GM19395 (cell line): ENCODE measurements around the gene BLOC1S4.

Experiments
- ATAC-seq: cut with Tn5 transposase; IDR thresholded peaks from one replicate; pipeline ENCODE4 v1.9.1; 2021; ENCODE audit warnings: mild to moderate bottlenecking, moderate library complexity; ENCODE audit not compliant: unreplicated experiment

Gene BLOC1S4

GRCh38 chr4:6689506-6689960 lies 26.4 kb upstream of the BLOC1S4 start:
- ATAC-seq: no peak

- ATAC-seq: no peak
Measured at GRCh38 chr4:6692379-6692778, 23.6 kb upstream of the BLOC1S4 start.

GRCh38 chr4:6692806-6693205 lies 23.2 kb upstream of the BLOC1S4 start:
- no peak for ATAC-seq

GRCh38 chr4:6693231-6694176 lies 22.5 kb upstream of the BLOC1S4 start, which contains the start of gene S100P:
TSS of gene S100P (plus strand) at chr4:6693878. CDS start at chr4:6693933, 55 bp downstream.
- ATAC-seq: no peak

GRCh38 chr4:6694177-6694901 lies 21.6 kb upstream of the BLOC1S4 start:
- ATAC-seq: no peak

GRCh38 chr4:6695660-6696610 lies 20.0 kb upstream of the BLOC1S4 start:
- ATAC-seq: no peak

GRCh38 chr4:6696611-6697010 lies 19.4 kb upstream of the BLOC1S4 start:
- no peak for ATAC-seq

- ATAC-seq: no peak
Measured at GRCh38 chr4:6697131-6697530, 18.8 kb upstream of the BLOC1S4 start.

- no peak for ATAC-seq
Measured at GRCh38 chr4:6699388-6699787, 16.6 kb upstream of the BLOC1S4 start.

GRCh38 chr4:6699903-6700302 lies 16.1 kb upstream of the BLOC1S4 start:
- ATAC-seq: no peak

GRCh38 chr4:6701371-6701770 lies 14.6 kb upstream of the BLOC1S4 start:
- ATAC-seq: no peak

- no peak for ATAC-seq
Measured at GRCh38 chr4:6702761-6703160, 13.2 kb upstream of the BLOC1S4 start.

GRCh38 chr4:6703786-6704185 lies 12.2 kb upstream of the BLOC1S4 start:
- ATAC-seq: no peak

- no peak for ATAC-seq
Measured at GRCh38 chr4:6705646-6706045, 10.3 kb upstream of the BLOC1S4 start.

- no peak for ATAC-seq
Measured at GRCh38 chr4:6706173-6706572, 9.8 kb upstream of the BLOC1S4 start.

GRCh38 chr4:6709230-6710114 lies 6.5 kb upstream of the BLOC1S4 start, which contains the start of gene MRFAP1L1:
TSS of gene MRFAP1L1 (minus strand) at chr4:6709865. CDS start at chr4:6709629, 236 bp downstream.
- peak; percentile 74 for ATAC-seq

GRCh38 chr4:6710282-6710681 lies 5.7 kb upstream of the BLOC1S4 start:
- no peak for ATAC-seq

GRCh38 chr4:6710996-6711395 lies 5.0 kb upstream of the BLOC1S4 start:
- no peak for ATAC-seq

- ATAC-seq: no peak
Measured at GRCh38 chr4:6714954-6715353, 1.0 kb upstream of the BLOC1S4 start.

- ATAC-seq: no peak
Measured at GRCh38 chr4:6715704-6716017, 313 bp upstream of the BLOC1S4 start.
